ENCODE results near the gene TRABD2B.

The TRABD2B gene

DNA sequence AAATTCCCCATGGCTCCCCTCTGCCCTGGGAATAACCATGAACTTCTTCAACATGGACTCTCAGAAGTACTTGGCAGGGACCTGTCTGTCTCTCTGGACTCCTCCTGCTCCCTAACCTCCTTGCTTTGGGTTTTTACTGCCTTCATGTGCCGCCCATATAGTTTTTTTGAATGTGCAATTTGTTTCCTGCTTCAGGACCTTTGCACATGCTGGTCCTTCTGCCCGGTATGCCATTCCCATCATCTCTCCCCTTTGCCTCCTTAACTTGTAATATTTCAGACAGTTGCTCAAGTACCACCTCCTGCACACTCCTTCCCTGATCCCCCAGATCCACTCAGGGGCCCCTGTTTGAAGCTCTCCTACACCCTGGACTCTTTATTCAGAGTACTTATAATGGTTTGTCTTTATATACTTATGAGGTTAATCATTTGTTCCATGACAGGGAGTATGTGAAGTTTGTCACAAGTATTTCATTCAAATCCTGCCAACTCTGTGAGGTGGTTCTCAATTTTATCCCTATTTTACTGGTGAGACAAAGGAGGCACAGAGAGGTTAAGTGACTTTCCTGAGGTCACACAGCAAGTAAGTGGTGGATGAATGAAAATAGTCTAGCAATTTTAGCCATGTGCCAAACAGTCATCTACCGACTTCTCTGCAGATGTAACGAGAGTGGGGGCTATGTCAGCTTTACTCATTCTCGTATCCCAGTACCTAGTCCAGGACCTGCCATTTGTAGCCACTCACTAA is 180.7 kb downstream of the TRABD2B start:
- Histone ChIP-seq H3K9me3 (no peaks in the 10 kb centered on the region), H3K36me3 (replicated peaks) (no peaks in the 10 kb centered on the region), H3K27me3 (ENCODE audit: low read depth) (no peaks in the 10 kb centered on the region), H3K4me3 (no peak overlapping the region), H3K4me1 (no peaks in the 10 kb centered on the region)
- in situ Hi-C loops (cut with MboI; ENCODE audit: low sequenced_read_pairs): no loop called here
- DNase-seq (ENCODE audit: low spot score in 2 of 2): no peak

DNA sequence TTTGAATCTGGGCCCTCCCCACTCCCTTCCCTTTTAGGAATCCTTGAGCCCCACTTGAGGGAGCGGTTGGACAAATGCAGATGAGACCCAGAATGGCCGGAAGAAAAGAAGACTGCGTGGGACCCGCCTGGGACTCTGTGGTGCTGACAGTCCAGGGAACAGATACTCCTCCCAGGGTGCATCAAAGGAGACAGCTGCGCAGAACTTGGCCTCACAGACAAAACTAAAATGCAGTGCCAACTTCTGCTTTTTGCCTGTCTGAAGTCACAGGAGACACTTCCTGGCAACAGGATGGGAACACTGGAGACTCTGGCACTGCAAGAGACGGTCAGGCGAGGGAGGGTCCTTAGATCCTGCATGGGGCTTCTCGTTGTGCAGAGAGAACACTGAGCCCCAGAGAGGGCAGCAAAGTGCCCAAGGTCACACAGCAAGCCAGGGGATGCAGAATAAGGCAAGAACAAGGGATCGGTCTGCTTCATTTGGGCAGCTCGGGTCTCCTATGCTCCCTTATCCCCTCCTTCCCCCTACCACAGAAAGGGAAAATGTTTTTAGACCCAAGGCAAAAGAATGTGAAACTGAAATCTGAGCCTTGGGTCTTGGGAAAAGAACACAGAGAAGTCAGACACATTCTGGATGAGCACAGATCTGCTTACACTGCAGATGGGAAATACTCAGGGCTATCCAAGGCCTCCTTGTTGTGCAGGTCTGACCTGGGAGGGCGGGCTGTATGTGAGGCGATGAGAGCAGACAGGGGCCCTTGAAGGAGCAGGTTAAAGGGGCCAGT is 182.4 kb downstream of the TRABD2B start:
- Histone ChIP-seq H3K36me3 (replicated peaks) (no peaks in the 10 kb centered on the region), H3K4me3 (no peak overlapping the region), H3K27me3 (ENCODE audit: low read depth) (no peaks in the 10 kb centered on the region), H3K9me3 (no peaks in the 10 kb centered on the region), H3K4me1 (no peaks in the 10 kb centered on the region)
- no peak for DNase-seq (ENCODE audit: low spot score in 2 of 2)
- in situ Hi-C loops (cut with MboI; ENCODE audit: low sequenced_read_pairs): no loop called here

DNA sequence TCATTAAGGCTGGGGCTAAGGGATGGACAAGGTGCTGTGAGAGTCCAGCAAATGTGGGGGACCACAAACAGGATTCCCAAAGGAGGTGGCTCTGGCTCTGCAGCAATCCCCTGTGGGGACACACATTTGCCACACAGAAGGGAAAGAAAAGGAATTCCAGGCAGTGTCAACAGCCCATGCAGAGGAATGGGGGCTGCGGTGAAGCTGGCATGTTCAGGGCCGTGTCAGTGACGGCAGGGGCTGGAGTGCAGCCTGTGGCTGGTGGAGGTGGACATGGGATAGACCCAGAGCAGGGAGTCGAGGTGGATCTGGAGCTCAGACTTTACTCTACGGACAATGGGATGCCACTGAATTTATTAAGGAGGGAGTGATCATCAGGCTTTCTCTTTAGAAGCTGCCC is 183.2 kb downstream of the TRABD2B start:
- no peak for DNase-seq (ENCODE audit: low spot score in 2 of 2)
- H3K4me1 ChIP-seq: no peaks in the 10 kb centered on the region
- H3K9me3 ChIP-seq: no peaks in the 10 kb centered on the region
- no peaks in the 10 kb centered on the region for H3K36me3 ChIP-seq (replicated peaks)
- H3K4me3 ChIP-seq: no peak overlapping the region
- in situ Hi-C loops (cut with MboI; ENCODE audit: low sequenced_read_pairs): no loop called here
- no peaks in the 10 kb centered on the region for H3K27me3 ChIP-seq (ENCODE audit: low read depth)

DNA sequence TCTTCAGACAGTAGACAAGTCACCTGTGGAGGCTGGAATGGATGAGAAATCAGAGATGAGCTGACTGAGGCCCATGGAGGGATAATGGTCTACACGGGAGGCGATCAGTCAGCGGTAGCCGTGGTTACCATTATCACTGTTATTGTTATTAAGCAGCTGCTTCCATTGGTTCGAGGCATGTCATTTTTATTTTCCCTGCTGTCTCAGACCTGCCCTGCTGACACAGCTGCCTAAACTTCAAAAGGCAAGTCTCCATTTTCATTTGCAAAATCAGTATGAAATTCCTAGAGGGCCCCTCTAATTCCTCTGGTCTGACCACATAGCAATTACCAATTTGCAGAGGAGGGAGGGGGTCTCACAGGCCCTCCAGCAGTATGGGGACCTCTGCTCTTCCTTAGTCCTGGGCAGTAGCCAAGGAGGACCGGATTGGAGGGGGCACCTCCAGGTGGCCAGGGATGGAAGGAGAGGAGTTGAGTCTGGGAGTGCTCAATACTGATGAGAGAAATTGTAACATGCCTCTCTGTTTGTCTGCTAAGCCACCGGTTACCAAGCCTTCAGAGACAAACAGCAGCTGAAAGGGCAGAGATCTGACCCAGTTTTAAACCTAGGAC is 184.2 kb downstream of the TRABD2B start:
- H3K9me3 ChIP-seq: no peaks in the 10 kb centered on the region
- H3K4me1 ChIP-seq: no peaks in the 10 kb centered on the region
- H3K36me3 ChIP-seq (replicated peaks): no peaks in the 10 kb centered on the region
- DNase-seq (ENCODE audit: low spot score in 2 of 2): no peak
- H3K4me3 ChIP-seq: no peak overlapping the region
- no peaks in the 10 kb centered on the region for H3K27me3 ChIP-seq (ENCODE audit: low read depth)
- in situ Hi-C loops (cut with MboI; ENCODE audit: low sequenced_read_pairs): no loop called here

DNA sequence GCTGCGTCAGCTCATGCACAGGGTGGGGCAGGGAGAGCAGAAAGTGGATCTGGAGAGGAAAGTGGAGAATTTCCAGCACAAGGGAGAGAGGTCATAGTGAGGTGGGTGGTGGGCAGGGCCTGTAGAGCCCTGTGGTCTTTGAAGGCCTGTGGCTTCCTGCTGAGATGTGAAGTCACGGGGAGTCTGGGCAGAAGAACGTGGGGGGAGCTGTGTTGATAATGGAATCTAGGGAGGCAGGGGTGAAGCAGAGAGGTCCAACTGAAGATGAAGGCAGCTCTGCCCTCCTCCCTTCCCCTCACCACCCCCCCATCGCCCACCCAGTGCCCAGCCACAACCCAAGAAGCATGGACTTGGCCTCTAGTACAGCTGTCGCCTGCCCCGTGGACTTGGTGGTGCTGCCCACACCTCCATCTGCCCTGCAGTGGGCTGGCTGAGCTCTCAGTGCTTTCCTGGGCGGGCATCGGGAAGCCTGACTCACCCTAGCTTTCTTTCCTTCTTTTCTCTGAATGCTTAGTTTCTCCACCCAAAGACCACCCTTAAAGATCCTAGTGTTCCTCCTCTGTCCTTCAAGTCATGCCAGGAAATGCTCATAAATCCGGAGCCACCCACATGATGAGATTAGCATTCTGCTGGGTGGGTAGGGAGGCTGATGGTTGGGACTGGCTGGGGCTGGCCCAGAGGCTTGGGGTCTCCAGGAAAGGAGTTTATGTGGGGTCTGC is 186.1 kb downstream of the TRABD2B start:
- no peaks in the 10 kb centered on the region for H3K9me3 ChIP-seq
- H3K4me1 ChIP-seq: no peaks in the 10 kb centered on the region
- no peak for DNase-seq (ENCODE audit: low spot score in 2 of 2)
- in situ Hi-C loops (cut with MboI; ENCODE audit: low sequenced_read_pairs): no loop called here
- H3K27me3 ChIP-seq (ENCODE audit: low read depth): no peaks in the 10 kb centered on the region
- H3K4me3 ChIP-seq: no peak overlapping the region
- no peaks in the 10 kb centered on the region for H3K36me3 ChIP-seq (replicated peaks)

DNA sequence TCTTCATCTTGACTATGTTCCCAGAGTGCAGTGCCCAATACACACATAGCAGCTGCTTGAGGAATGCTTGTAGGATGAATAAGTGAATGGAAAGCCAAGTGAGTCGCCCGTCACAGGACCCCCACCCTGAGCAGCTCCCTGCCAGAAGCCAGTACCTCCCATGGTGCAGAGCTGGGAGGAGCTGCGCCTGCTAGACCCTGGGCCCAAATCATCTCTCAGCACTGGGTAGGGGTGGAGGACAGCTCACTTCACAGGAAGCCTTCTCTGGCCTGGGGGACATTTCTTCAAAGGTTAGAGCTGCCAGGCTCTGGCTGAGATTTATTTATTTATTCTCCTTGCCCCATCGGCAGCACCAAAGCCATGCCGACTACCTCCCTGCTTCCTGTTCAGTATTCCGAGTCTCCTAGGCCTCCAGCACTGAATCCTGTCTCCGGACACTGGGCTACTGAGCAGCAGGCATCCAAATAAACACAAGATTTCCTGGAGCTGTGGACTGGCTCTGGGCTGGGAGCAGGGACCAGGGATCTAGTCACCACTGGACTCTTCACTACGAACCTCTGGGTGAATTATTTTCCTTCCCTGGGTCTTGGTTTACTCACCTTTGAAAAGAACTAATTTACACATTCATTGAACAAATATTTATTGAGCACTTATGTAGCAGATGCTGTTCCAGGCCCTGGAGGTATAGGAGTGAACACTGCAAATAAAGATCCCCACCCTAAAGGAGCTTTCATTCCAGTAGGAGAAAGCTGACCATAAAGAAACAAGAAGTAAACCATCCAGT is 187.7 kb downstream of the TRABD2B start:
- Histone ChIP-seq H3K9me3 (no peaks in the 10 kb centered on the region), H3K36me3 (replicated peaks) (no peaks in the 10 kb centered on the region), H3K4me3 (no peak overlapping the region), H3K27me3 (ENCODE audit: low read depth) (no peaks in the 10 kb centered on the region), H3K4me1 (no peaks in the 10 kb centered on the region)
- no peak for DNase-seq (ENCODE audit: low spot score in 2 of 2)
- in situ Hi-C loops (cut with MboI; ENCODE audit: low sequenced_read_pairs): no loop called here

DNA sequence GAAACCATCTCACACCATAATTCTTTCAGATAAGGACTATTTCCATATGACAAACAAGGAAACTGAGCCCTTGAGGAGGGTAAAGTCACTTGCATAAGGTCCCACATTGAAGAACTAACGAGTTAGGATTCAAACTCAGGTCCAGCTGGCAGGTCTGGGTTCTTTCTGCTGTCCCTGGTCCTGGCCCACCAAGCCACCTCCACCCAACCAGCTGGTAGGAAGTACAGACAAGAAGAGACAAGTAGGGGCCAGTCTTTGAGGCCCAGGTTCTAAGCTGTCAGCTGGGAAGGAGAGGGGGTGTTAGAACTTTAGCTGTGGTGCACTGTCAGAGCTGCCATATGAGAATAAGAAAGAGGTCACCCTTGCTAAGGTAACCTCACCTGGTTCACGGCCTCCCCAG is 188.6 kb downstream of the TRABD2B start:
- Histone ChIP-seq H3K4me1 (no peaks in the 10 kb centered on the region), H3K4me3 (no peak overlapping the region), H3K27me3 (ENCODE audit: low read depth) (no peaks in the 10 kb centered on the region), H3K36me3 (replicated peaks) (no peaks in the 10 kb centered on the region), H3K9me3 (no peaks in the 10 kb centered on the region)
- in situ Hi-C loops (cut with MboI; ENCODE audit: low sequenced_read_pairs): no loop called here
- no peak for DNase-seq (ENCODE audit: low spot score in 2 of 2)

DNA sequence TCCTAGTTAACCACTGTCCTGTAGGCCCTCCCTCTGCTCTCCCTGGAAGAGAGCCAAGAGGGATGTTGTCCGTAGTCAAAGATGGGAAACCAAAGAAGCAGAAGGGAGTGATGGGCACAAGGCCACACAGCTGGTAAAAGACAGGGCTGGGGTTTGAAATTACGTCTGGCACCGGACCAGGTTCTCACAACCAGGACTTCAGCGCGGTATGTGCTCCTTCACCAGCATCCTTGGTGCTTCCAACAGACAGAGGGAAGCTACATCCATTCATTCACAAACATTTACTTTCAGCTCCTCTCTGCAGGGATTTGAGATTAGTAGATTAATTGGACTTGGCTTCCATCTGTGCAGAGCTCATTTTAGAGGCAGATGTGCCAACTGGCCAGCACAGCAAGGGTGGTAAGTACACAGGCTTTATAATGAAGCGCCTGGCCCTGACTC is 191.2 kb downstream of the TRABD2B start:
- in situ Hi-C loops (cut with MboI; ENCODE audit: low sequenced_read_pairs): no loop called here
- H3K9me3 ChIP-seq: no peaks in the 10 kb centered on the region

DNA sequence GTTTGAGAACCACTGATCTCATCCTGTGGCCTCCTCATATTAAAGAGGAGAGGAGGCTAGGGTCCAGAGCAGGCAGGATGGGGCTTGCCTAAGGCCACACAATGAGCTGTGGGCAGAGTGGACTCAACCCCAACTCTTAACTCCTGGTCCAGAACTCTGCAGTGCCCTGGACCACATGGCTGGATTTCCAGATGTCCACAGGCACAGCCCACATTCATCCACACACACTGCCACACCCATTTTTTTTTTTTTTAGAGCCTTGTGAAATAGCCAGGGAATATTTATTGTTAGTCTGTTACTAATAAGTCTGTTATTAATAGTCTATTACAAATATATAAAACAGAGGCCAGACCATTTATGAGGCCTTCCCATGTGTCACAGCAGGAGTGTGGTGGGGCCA is 192.2 kb downstream of the TRABD2B start:
- Histone ChIP-seq H3K27me3 (ENCODE audit: low read depth) (no peaks in the 10 kb centered on the region), H3K9me3 (no peaks in the 10 kb centered on the region), H3K4me1 (no peaks in the 10 kb centered on the region), H3K4me3 (no peak overlapping the region), H3K36me3 (replicated peaks) (no peaks in the 10 kb centered on the region)
- DNase-seq (ENCODE audit: low spot score in 2 of 2): no peak
- in situ Hi-C loops (cut with MboI; ENCODE audit: low sequenced_read_pairs): no loop called here

More for the DNA sequence above, 191.2 kb downstream of the TRABD2B start:
- H3K27me3 ChIP-seq (ENCODE audit: low read depth): no peaks in the 10 kb centered on the region
- no peak for DNase-seq (ENCODE audit: low spot score in 2 of 2)
- H3K4me1 ChIP-seq: no peaks in the 10 kb centered on the region
- H3K4me3 ChIP-seq: no peak overlapping the region
- no peaks in the 10 kb centered on the region for H3K36me3 ChIP-seq (replicated peaks)

DNA sequence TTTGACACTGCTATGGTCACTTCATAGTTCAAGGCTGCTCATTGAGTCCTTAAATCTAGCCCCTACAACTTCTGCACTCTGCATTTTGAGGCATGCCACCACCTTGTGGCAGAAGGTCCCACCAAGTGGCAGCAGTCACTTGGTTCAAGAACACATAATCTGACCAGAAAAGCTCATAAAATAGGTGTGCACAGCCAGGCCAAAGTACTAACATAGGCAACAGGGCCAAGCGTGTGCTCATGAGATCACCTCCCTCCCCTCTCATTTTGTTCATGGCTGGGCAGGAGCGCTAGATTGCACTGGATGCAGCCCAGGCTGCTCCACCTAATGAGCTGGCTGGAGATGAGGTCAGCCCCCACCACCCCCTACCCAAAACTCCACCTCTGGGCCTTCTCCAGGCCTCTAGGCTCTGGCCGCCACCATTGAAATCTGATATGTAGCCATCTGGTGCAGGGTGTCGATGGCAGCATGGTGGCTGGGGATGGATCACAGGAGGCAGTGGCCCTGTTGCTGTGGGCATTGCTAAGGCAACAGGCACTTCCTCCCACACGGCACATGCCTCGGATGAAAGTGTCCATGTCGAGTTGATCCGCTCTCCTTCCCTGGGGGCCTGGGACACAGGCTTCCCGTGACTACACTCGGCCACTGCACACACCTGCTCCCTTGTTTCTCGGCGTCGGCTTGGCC is 193.2 kb downstream of the TRABD2B start:
- in situ Hi-C loops (cut with MboI; ENCODE audit: low sequenced_read_pairs): no loop called here
- no peak overlapping the region for H3K4me3 ChIP-seq
- DNase-seq (ENCODE audit: low spot score in 2 of 2): no peak
- no peaks in the 10 kb centered on the region for H3K36me3 ChIP-seq (replicated peaks)
- H3K27me3 ChIP-seq (ENCODE audit: low read depth): no peaks in the 10 kb centered on the region
- H3K4me1 ChIP-seq: no peaks in the 10 kb centered on the region
- H3K9me3 ChIP-seq: no peaks in the 10 kb centered on the region

DNA sequence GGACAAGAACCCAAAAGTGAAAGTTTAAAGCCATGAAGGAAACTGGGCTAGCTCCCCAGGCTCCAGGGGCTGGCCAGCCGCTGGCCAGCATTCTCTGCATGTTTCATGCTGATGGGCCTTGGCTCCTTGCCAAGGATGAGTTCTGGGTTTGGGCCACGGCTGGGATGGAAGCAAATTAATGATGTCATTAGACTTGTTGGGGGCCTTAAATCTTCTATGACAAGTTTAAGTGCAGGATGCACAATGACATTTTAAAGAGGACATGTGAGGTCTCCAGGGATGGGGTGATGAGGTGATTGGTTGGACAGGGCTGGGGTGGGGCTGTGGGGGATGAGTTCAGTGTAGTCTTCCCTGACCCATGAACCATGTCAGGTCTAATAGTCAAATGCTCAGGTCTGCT is 199.6 kb downstream of the TRABD2B start:
- no peaks in the 10 kb centered on the region for H3K36me3 ChIP-seq (replicated peaks)
- H3K4me3 ChIP-seq: no peak overlapping the region
- no peaks in the 10 kb centered on the region for H3K4me1 ChIP-seq
- H3K27me3 ChIP-seq (ENCODE audit: low read depth): no peaks in the 10 kb centered on the region
- no peak for DNase-seq (ENCODE audit: low spot score in 2 of 2)
- no peaks in the 10 kb centered on the region for H3K9me3 ChIP-seq
- in situ Hi-C loops (cut with MboI; ENCODE audit: low sequenced_read_pairs): no loop called here

DNA sequence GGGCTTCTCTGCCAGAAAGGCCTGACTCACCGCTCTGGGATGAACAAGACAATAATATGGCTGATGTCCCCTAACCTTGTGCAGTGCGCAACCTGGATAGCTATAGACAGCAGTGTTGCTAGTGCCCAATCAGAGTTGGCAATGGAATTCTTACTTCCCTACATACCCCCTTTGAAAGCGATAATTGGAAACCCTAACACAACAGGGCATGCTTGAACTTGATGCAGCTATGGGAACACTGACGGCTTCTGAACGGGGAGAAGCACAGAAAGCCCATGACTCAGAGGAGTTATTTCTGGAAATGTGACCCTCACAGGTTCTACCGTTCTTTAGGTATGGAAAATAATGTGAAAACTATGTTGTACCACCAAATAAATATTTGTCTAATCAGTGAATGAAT is 200.6 kb downstream of the TRABD2B start:
- Histone ChIP-seq H3K36me3 (replicated peaks) (no peaks in the 10 kb centered on the region), H3K9me3 (no peaks in the 10 kb centered on the region), H3K4me3 (no peak overlapping the region), H3K4me1 (no peaks in the 10 kb centered on the region), H3K27me3 (ENCODE audit: low read depth) (no peaks in the 10 kb centered on the region)
- in situ Hi-C loops (cut with MboI; ENCODE audit: low sequenced_read_pairs): no loop called here
- no peak for DNase-seq (ENCODE audit: low spot score in 2 of 2)

DNA sequence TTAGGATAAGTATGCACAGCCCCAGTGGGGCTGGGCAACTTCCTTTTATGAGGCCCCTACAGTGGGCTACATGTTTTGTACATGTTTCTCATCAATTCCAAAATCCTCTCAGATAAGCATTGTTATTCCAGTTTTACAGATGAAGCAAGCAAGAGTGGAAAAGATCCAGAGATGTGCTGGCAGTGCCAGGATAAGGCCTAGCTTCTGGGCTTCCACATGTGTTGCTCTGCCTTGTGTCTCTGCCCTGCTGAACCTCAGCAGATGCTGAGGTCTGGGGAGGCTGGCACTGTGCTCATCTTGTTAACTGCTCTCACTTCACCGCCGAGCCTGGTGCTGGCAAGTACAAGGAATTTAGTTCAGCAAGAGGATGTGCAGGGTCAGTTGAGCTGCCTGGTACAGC is 202.1 kb downstream of the TRABD2B start:
- Histone ChIP-seq H3K9me3 (no peaks in the 10 kb centered on the region), H3K36me3 (replicated peaks) (no peaks in the 10 kb centered on the region), H3K4me1 (no peaks in the 10 kb centered on the region), H3K4me3 (no peak overlapping the region), H3K27me3 (ENCODE audit: low read depth) (no peaks in the 10 kb centered on the region)
- no peak for DNase-seq (ENCODE audit: low spot score in 2 of 2)
- in situ Hi-C loops (cut with MboI; ENCODE audit: low sequenced_read_pairs): no loop called here

Measured in HAP-1 (cell line).